ENCODE measurements around the gene AQP2.

DNA sequence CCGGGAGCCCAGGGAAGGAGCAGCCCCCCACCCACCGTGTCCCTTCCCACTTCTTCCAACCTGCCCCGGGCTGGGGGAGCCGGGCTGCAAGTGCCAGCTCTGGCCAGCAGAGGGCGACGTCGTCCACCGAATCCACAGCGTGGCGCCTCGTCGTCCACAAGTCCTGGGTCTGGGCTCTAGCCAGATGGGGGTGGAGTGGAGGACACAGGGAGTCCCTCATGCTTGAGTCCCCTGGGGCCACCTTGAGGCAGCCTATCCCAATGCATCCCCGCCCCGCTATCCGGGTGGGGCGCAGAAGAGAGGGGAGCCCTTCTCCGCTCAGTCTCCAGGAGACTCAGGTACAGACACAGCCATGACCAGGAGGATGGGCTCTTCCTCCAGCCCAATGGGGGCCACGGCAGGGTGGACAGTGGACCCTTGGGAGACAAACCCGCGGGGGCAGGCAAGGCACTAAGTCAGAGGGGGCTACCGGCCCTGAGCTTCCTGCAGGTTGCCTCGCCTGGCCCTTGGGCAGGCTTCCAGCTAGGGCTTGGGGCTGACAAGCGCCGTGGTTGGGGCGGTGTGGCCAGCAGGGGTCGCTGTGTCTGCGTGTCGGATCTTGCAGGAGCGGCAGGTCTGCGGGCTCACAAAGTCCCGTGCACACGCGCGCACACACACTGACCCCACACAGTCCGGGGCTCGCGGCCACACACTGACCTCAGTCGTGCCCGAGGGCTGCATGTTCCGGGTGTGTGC lies 16.7 kb downstream of the AQP2 start:
- peak; percentile 78 to 98 for TF ChIP-seq CTCF (conservative IDR thresholded peaks at IDR 0.05; ENCODE audit: low read depth in 2 of 2)
- TF ChIP-seq JUNB (IDR thresholded peaks at IDR 0.05; ENCODE audit: unreplicated experiment), result no peak
- TF ChIP-seq EZH2 (IDR thresholded peaks at IDR 0.05; ENCODE audit: low read depth, unreplicated experiment), result no peak
- TF ChIP-seq POLR2AphosphoS5 (IDR thresholded peaks at IDR 0.05; ENCODE audit: low read depth), result no peak
- TF ChIP-seq, protein P1, sequence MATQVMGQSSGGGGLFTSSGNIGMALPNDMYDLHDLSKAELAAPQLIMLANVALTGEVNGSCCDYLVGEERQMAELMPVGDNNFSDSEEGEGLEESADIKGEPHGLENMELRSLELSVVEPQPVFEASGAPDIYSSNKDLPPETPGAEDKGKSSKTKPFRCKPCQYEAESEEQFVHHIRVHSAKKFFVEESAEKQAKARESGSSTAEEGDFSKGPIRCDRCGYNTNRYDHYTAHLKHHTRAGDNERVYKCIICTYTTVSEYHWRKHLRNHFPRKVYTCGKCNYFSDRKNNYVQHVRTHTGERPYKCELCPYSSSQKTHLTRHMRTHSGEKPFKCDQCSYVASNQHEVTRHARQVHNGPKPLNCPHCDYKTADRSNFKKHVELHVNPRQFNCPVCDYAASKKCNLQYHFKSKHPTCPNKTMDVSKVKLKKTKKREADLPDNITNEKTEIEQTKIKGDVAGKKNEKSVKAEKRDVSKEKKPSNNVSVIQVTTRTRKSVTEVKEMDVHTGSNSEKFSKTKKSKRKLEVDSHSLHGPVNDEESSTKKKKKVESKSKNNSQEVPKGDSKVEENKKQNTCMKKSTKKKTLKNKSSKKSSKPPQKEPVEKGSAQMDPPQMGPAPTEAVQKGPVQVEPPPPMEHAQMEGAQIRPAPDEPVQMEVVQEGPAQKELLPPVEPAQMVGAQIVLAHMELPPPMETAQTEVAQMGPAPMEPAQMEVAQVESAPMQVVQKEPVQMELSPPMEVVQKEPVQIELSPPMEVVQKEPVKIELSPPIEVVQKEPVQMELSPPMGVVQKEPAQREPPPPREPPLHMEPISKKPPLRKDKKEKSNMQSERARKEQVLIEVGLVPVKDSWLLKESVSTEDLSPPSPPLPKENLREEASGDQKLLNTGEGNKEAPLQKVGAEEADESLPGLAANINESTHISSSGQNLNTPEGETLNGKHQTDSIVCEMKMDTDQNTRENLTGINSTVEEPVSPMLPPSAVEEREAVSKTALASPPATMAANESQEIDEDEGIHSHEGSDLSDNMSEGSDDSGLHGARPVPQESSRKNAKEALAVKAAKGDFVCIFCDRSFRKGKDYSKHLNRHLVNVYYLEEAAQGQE (IDR thresholded peaks at IDR 0.05; ENCODE audit: unreplicated experiment), result no peak
- no peak for TF ChIP-seq NANOG (IDR thresholded peaks at IDR 0.05; ENCODE audit: borderline replicate concordance)
- TF ChIP-seq EZH2phosphoT487 (IDR thresholded peaks at IDR 0.05; ENCODE audit: unreplicated experiment), result no peak
- TF ChIP-seq STAT1 (IDR thresholded peaks at IDR 0.05; ENCODE audit: unreplicated experiment), result no peak
- TF ChIP-seq, protein P2, sequence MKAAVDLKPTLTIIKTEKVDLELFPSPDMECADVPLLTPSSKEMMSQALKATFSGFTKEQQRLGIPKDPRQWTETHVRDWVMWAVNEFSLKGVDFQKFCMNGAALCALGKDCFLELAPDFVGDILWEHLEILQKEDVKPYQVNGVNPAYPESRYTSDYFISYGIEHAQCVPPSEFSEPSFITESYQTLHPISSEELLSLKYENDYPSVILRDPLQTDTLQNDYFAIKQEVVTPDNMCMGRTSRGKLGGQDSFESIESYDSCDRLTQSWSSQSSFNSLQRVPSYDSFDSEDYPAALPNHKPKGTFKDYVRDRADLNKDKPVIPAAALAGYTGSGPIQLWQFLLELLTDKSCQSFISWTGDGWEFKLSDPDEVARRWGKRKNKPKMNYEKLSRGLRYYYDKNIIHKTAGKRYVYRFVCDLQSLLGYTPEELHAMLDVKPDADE (IDR thresholded peaks at IDR 0.05), result no peak
- no peak for TF ChIP-seq ZNF331 (CRISPR knock-in tag; IDR thresholded peaks at IDR 0.05; ENCODE audit: low read depth)
- no peak for TF ChIP-seq ZNF114 (CRISPR knock-in tag; IDR thresholded peaks at IDR 0.05)
- no peak for TF ChIP-seq ZNF462 (CRISPR knock-in tag; IDR thresholded peaks at IDR 0.05)
- peak; percentile 22; the same call in 1 of the 2 replicates for TF ChIP-seq CREB1 (CRISPR knock-in tag; IDR thresholded peaks at IDR 0.05; ENCODE audit: low read depth)

All from GM23338 (cell line).